GM19193 (cell line): ENCODE measurements around the gene TOB2.

Experiments used
- POLR2A ChIP-seq: IDR thresholded peaks from 4 replicates; pipeline ENCODE4 v1.6.1; 2011; ENCODE audit not compliant: insufficient read depth, insufficient read length; ENCODE audit errors: extremely low read depth

The TOB2 gene

GRCh38 chr22:41442240-41442792 lies 4.3 kb downstream of the TOB2 start:
- no peak for TF ChIP-seq POLR2A

GRCh38 chr22:41437198-41437597 lies 9.4 kb downstream of the TOB2 start:
- no peak for TF ChIP-seq POLR2A

GRCh38 chr22:41436322-41437113 lies 10.1 kb downstream of the TOB2 start:
- TF ChIP-seq POLR2A, result no peak

- TF ChIP-seq POLR2A, result no peak
Measured at GRCh38 chr22:41435560-41435959, 11.0 kb downstream of the TOB2 start.

- TF ChIP-seq POLR2A, result no peak
Measured at GRCh38 chr22:41431656-41432055, 14.9 kb downstream of the TOB2 start.

- TF ChIP-seq POLR2A, result no peak
Measured at GRCh38 chr22:41429951-41430332, 16.7 kb downstream of the TOB2 start.

GRCh38 chr22:41429232-41429950 lies 17.2 kb downstream of the TOB2 start:
- TF ChIP-seq POLR2A, result no peak

GRCh38 chr22:41425660-41426365 lies 20.8 kb downstream of the TOB2 start:
- no peak for TF ChIP-seq POLR2A

- no peak for TF ChIP-seq POLR2A
Measured at GRCh38 chr22:41418717-41419116, 27.9 kb downstream of the TOB2 start.

- TF ChIP-seq POLR2A, result no peak
Measured at GRCh38 chr22:41417622-41418390, 28.8 kb downstream of the TOB2 start.

- TF ChIP-seq POLR2A, result no peak
Measured at GRCh38 chr22:41415554-41415953, 31.0 kb downstream of the TOB2 start.

- TF ChIP-seq POLR2A, result no peak
Measured at GRCh38 chr22:41411021-41411851, 35.4 kb downstream of the TOB2 start.

- TF ChIP-seq POLR2A, result no peak
Measured at GRCh38 chr22:41410311-41410751, 36.3 kb downstream of the TOB2 start.

- no peak for TF ChIP-seq POLR2A
Measured at GRCh38 chr22:41408665-41409064, 37.9 kb downstream of the TOB2 start.

- no peak for TF ChIP-seq POLR2A
Measured at GRCh38 chr22:41407433-41407832, 39.2 kb downstream of the TOB2 start.
